Activated T-helper 2 cell treated with anti-CD3 and anti-CD28 coated beads, Interferon-gamma antibody, Interleukin-2, Interleukin-4, amounts not matched to agents 10 μg/mL and 5 μg/mL and 100 μg/mL, durations not matched to agents 14 hours and 24 hours and 36 hours (primary cell): ENCODE measurements around the gene ST3GAL4. TPM values are rescaled to one million over a fixed set of nuclear protein-coding genes. Genes with fewer than 3 reads are reported as not detected.

Source experiments
- DNase-seq: peaks from one replicate; pipeline ENCODE4 v3.0.0; 2021; ENCODE audit warnings: low spot score
- H3K27ac Mint-ChIP-seq: one replicate; pipeline ENCODE4 v1.8.0; 2021; ENCODE audit warnings: mixed read lengths
- H3K27me3 Mint-ChIP-seq: one replicate; pipeline ENCODE4 v1.8.0; 2021; ENCODE audit warnings: low read depth, mixed read lengths
- H3K36me3 Mint-ChIP-seq: one replicate; pipeline ENCODE4 v1.8.0; 2021; ENCODE audit warnings: low read depth, mixed read lengths
- H3K4me1 Mint-ChIP-seq: one replicate; pipeline ENCODE4 v1.8.0; 2021; ENCODE audit warnings: low read depth, mixed read lengths
- H3K4me3 Mint-ChIP-seq: one replicate; pipeline ENCODE4 v1.8.0; 2021; ENCODE audit warnings: low read depth, mild to moderate bottlenecking, moderate library complexity, mixed read lengths
- H3K9me3 Mint-ChIP-seq: one replicate; pipeline ENCODE4 v1.8.0; 2021; ENCODE audit warnings: mixed read lengths
- intact Hi-C: fragments of 100-400 bp; cut with micrococcal nuclease; formaldehyde crosslinking; loops from one replicate; pipeline ENCODE4 v1.15.1; 2023
- total RNA-seq: library from RNA; stranded (reverse); gene quantifications from 2 replicates; pipeline ENCODE4 v1.2.3, GENCODE V29; 2022

Gene ST3GAL4
- total RNA-seq, 1 donor from 2014 or later, result 14.4 TPM

GRCh38 chr11:126457817-126458216 is 102.3 kb downstream of the ST3GAL4 start:
- intact Hi-C loops, result no loop called here
- no peak overlapping the region for H3K27ac Mint-ChIP-seq
- no peaks in the 10 kb centered on the region for H3K27me3 Mint-ChIP-seq
- no peaks in the 10 kb centered on the region for H3K36me3 Mint-ChIP-seq
- no peak overlapping the region for H3K4me3 Mint-ChIP-seq
- no peaks in the 10 kb centered on the region for H3K4me1 Mint-ChIP-seq
- DNase-seq, result no peak
- no peaks in the 10 kb centered on the region for H3K9me3 Mint-ChIP-seq

GRCh38 chr11:126459691-126460281 is 104.3 kb downstream of the ST3GAL4 start:
- peaks cover 7% of the 10 kb centered on the region for H3K27me3 Mint-ChIP-seq
- no peak overlapping the region for H3K27ac Mint-ChIP-seq
- no peak for DNase-seq
- no peaks in the 10 kb centered on the region for H3K36me3 Mint-ChIP-seq
- peaks cover 3% of the 10 kb centered on the region for H3K4me1 Mint-ChIP-seq
- no peak overlapping the region for H3K4me3 Mint-ChIP-seq
- H3K9me3 Mint-ChIP-seq, result peaks cover 4% of the 10 kb centered on the region
- intact Hi-C loops, result no loop called here

- H3K27me3 Mint-ChIP-seq, result peaks cover 7% of the 10 kb centered on the region
- peaks cover 4% of the 10 kb centered on the region for H3K9me3 Mint-ChIP-seq
- H3K4me3 Mint-ChIP-seq, result no peak overlapping the region
- H3K27ac Mint-ChIP-seq, result no peak overlapping the region
- no peak for DNase-seq
- no peaks in the 10 kb centered on the region for H3K36me3 Mint-ChIP-seq
- intact Hi-C loops, result no loop called here
- H3K4me1 Mint-ChIP-seq, result peaks cover 11% of the 10 kb centered on the region
These were observed 105.1 kb downstream of the ST3GAL4 start for GRCh38 chr11:126460417-126461095.

GRCh38 chr11:126461096-126461440 is 105.6 kb downstream of the ST3GAL4 start:
- intact Hi-C loops, result no loop called here
- H3K9me3 Mint-ChIP-seq, result peaks cover 4% of the 10 kb centered on the region
- no peak overlapping the region for H3K27ac Mint-ChIP-seq
- no peak for DNase-seq
- peaks cover 11% of the 10 kb centered on the region for H3K27me3 Mint-ChIP-seq
- H3K4me3 Mint-ChIP-seq, result no peak overlapping the region
- H3K36me3 Mint-ChIP-seq, result no peaks in the 10 kb centered on the region
- H3K4me1 Mint-ChIP-seq, result peaks cover 16% of the 10 kb centered on the region

- DNase-seq, result no peak
- H3K4me3 Mint-ChIP-seq, result no peak overlapping the region
- peaks cover 4% of the 10 kb centered on the region for H3K9me3 Mint-ChIP-seq
- no peaks in the 10 kb centered on the region for H3K36me3 Mint-ChIP-seq
- intact Hi-C loops, result no loop called here
- peaks cover 11% of the 10 kb centered on the region for H3K27me3 Mint-ChIP-seq
- no peak overlapping the region for H3K27ac Mint-ChIP-seq
- H3K4me1 Mint-ChIP-seq, result peaks cover 21% of the 10 kb centered on the region
These were observed 106.5 kb downstream of the ST3GAL4 start for GRCh38 chr11:126461996-126462395.

GRCh38 chr11:126462422-126462821 is 106.9 kb downstream of the ST3GAL4 start:
- intact Hi-C loops, result no loop called here
- no peak for DNase-seq
- H3K4me1 Mint-ChIP-seq, result peaks cover 21% of the 10 kb centered on the region
- no peaks in the 10 kb centered on the region for H3K36me3 Mint-ChIP-seq
- H3K9me3 Mint-ChIP-seq, result peaks cover 4% of the 10 kb centered on the region
- no peak overlapping the region for H3K4me3 Mint-ChIP-seq
- H3K27me3 Mint-ChIP-seq, result peaks cover 11% of the 10 kb centered on the region
- no peak overlapping the region for H3K27ac Mint-ChIP-seq

Other genes starting within 250 kb of the ST3GAL4 start
- gene RPUSD4, start 144.0 kb upstream of the ST3GAL4 start, total RNA-seq, result 43.9 and 44.6 TPM in 2 replicates
- gene FAM118B, start 143.9 kb upstream of the ST3GAL4 start, total RNA-seq, result 11.6 and 11.7 TPM in 2 replicates
- gene SRPRA, start 86.8 kb upstream of the ST3GAL4 start, total RNA-seq, result 175 and 177 TPM in 2 replicates
- gene FOXRED1, start 86.5 kb upstream of the ST3GAL4 start, total RNA-seq, result 48.7 and 52.3 TPM in 2 replicates
- 15.9 TPM in 2 replicates for gene TIRAP, start 72.6 kb upstream of the ST3GAL4 start, total RNA-seq
- gene DCPS, start 51.6 kb upstream of the ST3GAL4 start, total RNA-seq, result 39.8 and 42.1 TPM in 2 replicates